Measurements from ENCODE around the gene TMEM121. TPM values are rescaled to one million over a fixed set of nuclear protein-coding genes. Genes with fewer than 3 reads are reported as not detected.

The TMEM121 gene
- total RNA-seq, 2 experiments from 2014 or later, result 0.21 to 0.25 TPM

GRCh38 chr14:105503935-105504692 is 22.3 kb upstream of the TMEM121 start:
- DNase-seq (ENCODE audit: low spot score), result no peak
- TF ChIP-seq EZH2phosphoT487 (IDR thresholded peaks at IDR 0.05; ENCODE audit: borderline replicate concordance, low read depth, low read length), result no peak
- no peak for TF ChIP-seq CTCF (conservative IDR thresholded peaks at IDR 0.05; ENCODE audit: low read length)
- no peak overlapping the region for H3K4me2 ChIP-seq (ENCODE audit: low read length)

GRCh38 chr14:105505101-105505500 is 21.3 kb upstream of the TMEM121 start:
- Histone ChIP-seq H4K20me1 (ENCODE audit: insufficient read depth, low read length) (no peaks in the 10 kb centered on the region), H3K9me2 (ENCODE audit: insufficient read depth, low read length) (no peaks in the 10 kb centered on the region), H3K4me2 (ENCODE audit: low read length) (no peak overlapping the region), H3K27ac (ENCODE audit: low read depth, low read length, poor library complexity, severe bottlenecking) (no peak overlapping the region), H2AFZ (ENCODE audit: low read length) (no peak overlapping the region), H3K9me3 (ENCODE audit: low read length) (no peaks in the 10 kb centered on the region), H3K36me3 (ENCODE audit: insufficient read depth, low read length) (peaks cover 3% of the 10 kb centered on the region; the same call in 1 of the 2 replicates), H3K4me3 (ENCODE audit: low read depth, low read length, poor library complexity, severe bottlenecking) (no peak overlapping the region), H3K4me1 (ENCODE audit: insufficient read depth, low read length, poor library complexity, severe bottlenecking) (no peaks in the 10 kb centered on the region), H3K79me2 (ENCODE audit: insufficient read depth, low read depth, low read length) (no peaks in the 10 kb centered on the region)
- DNase-seq (ENCODE audit: low spot score), result no peak
- CTCF ChIA-PET (ENCODE audit: unreplicated experiment), result no interaction called here
- BruUV-seq (replicated peaks), result no TSS peak
- POLR2A ChIA-PET, result no interaction called here
- intact Hi-C loops (cut with micrococcal nuclease; ENCODE audit: unreplicated experiment), result no loop called here
- TF ChIP-seq EZH2phosphoT487 (IDR thresholded peaks at IDR 0.05; ENCODE audit: borderline replicate concordance, low read depth, low read length) (no peak), CTCF (conservative IDR thresholded peaks at IDR 0.05; ENCODE audit: low read length) (no peak)

More at GRCh38 chr14:105503935-105504692, 22.3 kb upstream of the TMEM121 start:
- Histone ChIP-seq H3K27ac (ENCODE audit: low read depth, low read length, poor library complexity, severe bottlenecking) (no peak overlapping the region), H3K36me3 (ENCODE audit: insufficient read depth, low read length) (peaks cover 7% of the 10 kb centered on the region; the same call in 1 of the 2 replicates), H3K79me2 (ENCODE audit: insufficient read depth, low read depth, low read length) (no peaks in the 10 kb centered on the region), H3K9me3 (ENCODE audit: low read length) (no peaks in the 10 kb centered on the region), H3K4me1 (ENCODE audit: insufficient read depth, low read length, poor library complexity, severe bottlenecking) (no peaks in the 10 kb centered on the region), H4K20me1 (ENCODE audit: insufficient read depth, low read length) (no peaks in the 10 kb centered on the region), H3K4me3 (ENCODE audit: low read depth, low read length, poor library complexity, severe bottlenecking) (no peak overlapping the region), H2AFZ (ENCODE audit: low read length) (no peak overlapping the region), H3K9me2 (ENCODE audit: insufficient read depth, low read length) (no peaks in the 10 kb centered on the region)
- CTCF ChIA-PET (ENCODE audit: unreplicated experiment), result no interaction called here
- BruUV-seq (replicated peaks), result no TSS peak
- intact Hi-C loops (cut with micrococcal nuclease; ENCODE audit: unreplicated experiment), result no loop called here
- POLR2A ChIA-PET, result interaction anchor here (0.6 kb wide), 1 partner anchor 329 kb away, joined by 7 read pairs; no protein-coding TSS in a partner anchor

- TF ChIP-seq CTCF (conservative IDR thresholded peaks at IDR 0.05; ENCODE audit: low read length) (no peak), EZH2phosphoT487 (IDR thresholded peaks at IDR 0.05; ENCODE audit: borderline replicate concordance, low read depth, low read length) (no peak)
- H4K20me1 ChIP-seq (ENCODE audit: insufficient read depth, low read length), result no peaks in the 10 kb centered on the region
- intact Hi-C loops (cut with micrococcal nuclease; ENCODE audit: unreplicated experiment), result no loop called here
- H3K79me2 ChIP-seq (ENCODE audit: insufficient read depth, low read depth, low read length), result no peaks in the 10 kb centered on the region
- CTCF ChIA-PET (ENCODE audit: unreplicated experiment), result no interaction called here
- DNase-seq (ENCODE audit: low spot score), result no peak
- H2AFZ ChIP-seq (ENCODE audit: low read length), result no peak overlapping the region
- H3K4me3 ChIP-seq (ENCODE audit: low read depth, low read length, poor library complexity, severe bottlenecking), result no peak overlapping the region
- POLR2A ChIA-PET, result no interaction called here
- H3K36me3 ChIP-seq (ENCODE audit: insufficient read depth, low read length), result no peaks in the 10 kb centered on the region
- no peak overlapping the region for H3K4me2 ChIP-seq (ENCODE audit: low read length)
- no peaks in the 10 kb centered on the region for H3K9me2 ChIP-seq (ENCODE audit: insufficient read depth, low read length)
- BruUV-seq (replicated peaks), result no TSS peak
- no peaks in the 10 kb centered on the region for H3K4me1 ChIP-seq (ENCODE audit: insufficient read depth, low read length, poor library complexity, severe bottlenecking)
- no peaks in the 10 kb centered on the region for H3K9me3 ChIP-seq (ENCODE audit: low read length)
- no peak overlapping the region for H3K27ac ChIP-seq (ENCODE audit: low read depth, low read length, poor library complexity, severe bottlenecking)
Measured at GRCh38 chr14:105507247-105507646, 19.1 kb upstream of the TMEM121 start.
